Gastrocnemius medialis (tissue), 4 donors: Measurements from ENCODE around the gene GULP1. TPM values are rescaled to one million over a fixed set of nuclear protein-coding genes. Genes with fewer than 3 reads are reported as not detected.
"Not testable (repeated sequence)": the region's sequence is repeated elsewhere in the genome, so short reads cannot be mapped to it uniquely, and the experiment has no call there.

Experiments used
- ATAC-seq, 2 donors: fragments of 150-250 bp; one replicate each; pipeline ENCODE4 v1.9.1; 2016
- DNase-seq, 2 donors: peaks; one replicate each; pipeline ENCODE4 v3.0.0-alpha.2; 2019
- H3K27ac ChIP-seq, 4 donors: fragments of 200-600 bp; sonication (generic); 1 replicate in 1 of 4; 2 replicates in 3 of 4; pipeline ENCODE4 v1.5.1; 2016 to 2018; ENCODE audit warnings: mild to moderate bottlenecking in 2 of 4, moderate library complexity in 1 of 4
- H3K27me3 ChIP-seq, 3 donors: fragments of 200-600 bp; sonication (generic) in 2 of 3; 1 replicate in 1 of 3; 2 replicates in 2 of 3; pipeline versions ENCODE4 v1.5.1 to v1.6.0; 2016 to 2019; ENCODE audit warnings: mild to moderate bottlenecking in 1 of 3, moderate library complexity in 1 of 3
- H3K36me3 ChIP-seq, 2 donors: fragments of 200-600 bp; sonication (generic) in 1 of 2; one replicate each; pipeline ENCODE4 v1.5.1; 2017 to 2018
- H3K4me1 ChIP-seq, 2 donors: fragments of 200-600 bp; sonication (generic) in 1 of 2; one replicate each; pipeline ENCODE4 v1.5.1; 2016 to 2017; ENCODE audit warnings: mild to moderate bottlenecking in 2 of 2
- H3K4me3 ChIP-seq, 4 donors: fragments of 200-600 bp; sonication (generic) in 3 of 4; 1 replicate in 1 of 4; 2 replicates in 3 of 4; pipeline ENCODE4 v1.5.1; 2016 to 2019; ENCODE audit warnings: mild to moderate bottlenecking in 2 of 4
- H3K9me3 ChIP-seq, 3 donors: fragments of 200-600 bp; sonication (generic) in 2 of 3; 1 replicate in 1 of 3; 2 replicates in 2 of 3; pipeline ENCODE4 v1.5.1; 2016 to 2019
- POLR2A ChIP-seq, 2 donors: fragments of 450-650 bp; IDR thresholded peaks; one replicate each; pipeline ENCODE4 v1.6.1; 2017; ENCODE audit warnings: antibody characterized with exemption in 2 of 2, mild to moderate bottlenecking in 2 of 2, moderate library complexity in 2 of 2
- in situ Hi-C, 4 donors: fragments of 200-750 bp; cut with MboI; loops; one replicate each; pipeline versions ENCODE4 v1.15.0 to v1.8.0; 2017; ENCODE audit warnings: low sequenced_read_pairs in 4 of 4
- intact Hi-C: fragments of 100-400 bp; cut with DNase I; formaldehyde crosslinking; loops from one replicate; pipeline ENCODE4 v1.15.1; 2023; ENCODE audit warnings: low total_unique reads
- total RNA-seq, 4 donors: library from RNA; depleted of rRNA; stranded (reverse); fragments of >200 nt; gene quantifications; one replicate each; pipeline versions ENCODE4 v1.1.0 to v1.2.3, GENCODE V29; 2016
- TF ChIP-seq, protein P1 (sequence below), 5 experiments: fragments of 450-650 bp in 3 of 5; fragments of 200-600 bp in 2 of 5; sonication (generic) in 2 of 5; IDR thresholded peaks in 4 of 5; conservative IDR thresholded peaks in 1 of 5; 1 replicate in 4 of 5; 2 replicates in 1 of 5; pipeline ENCODE4 v1.5.1; 2016 to 2019; ENCODE audit warnings: antibody characterized with exemption in 5 of 5, mild to moderate bottlenecking in 3 of 5, moderate library complexity in 3 of 5

The GULP1 gene
- total RNA-seq, 4 donors from 2014 or later: 7.3 to 16.4 (median 12.1) TPM

DNA sequence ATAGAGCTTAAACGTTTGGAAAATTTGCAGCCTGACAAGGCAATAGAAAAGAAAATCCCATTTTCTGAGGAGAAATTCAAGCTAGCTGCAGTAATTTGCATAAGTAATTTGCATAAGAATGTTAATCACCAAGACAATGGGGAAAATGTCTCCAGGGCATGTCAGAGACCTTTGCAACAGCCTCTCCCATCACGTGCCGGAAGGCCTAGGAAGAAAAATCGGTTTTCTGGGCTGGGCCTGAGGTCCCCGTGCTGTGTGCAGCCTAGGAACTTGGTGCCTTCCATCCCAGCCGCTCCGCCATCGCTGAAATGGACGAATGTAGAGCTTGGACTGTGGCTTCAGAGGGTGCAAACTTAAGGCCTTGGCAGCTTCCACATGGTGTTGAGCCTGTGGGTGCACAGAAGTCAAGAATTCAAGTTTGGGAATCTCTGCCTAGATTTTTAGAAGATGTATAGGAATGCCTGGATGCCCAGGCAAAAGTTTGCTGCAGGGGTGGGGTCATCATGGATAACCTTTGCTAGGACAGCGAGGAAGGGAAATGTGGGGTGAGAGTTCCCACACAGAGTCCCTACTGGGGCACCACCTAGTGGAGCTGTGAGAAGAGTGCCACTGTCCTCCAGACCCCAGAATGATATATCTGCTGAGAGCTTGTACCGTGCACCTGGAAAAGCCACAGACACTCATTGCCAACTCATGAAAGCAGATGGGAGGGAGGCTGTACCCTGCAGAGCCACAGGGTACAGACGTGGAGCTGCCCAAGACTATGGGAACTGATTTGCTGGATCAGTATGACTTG is 164.6 kb downstream of the GULP1 start:
- no peak for TF ChIP-seq POLR2A (IDR thresholded peaks at IDR 0.05)
- TF ChIP-seq, protein P1, sequence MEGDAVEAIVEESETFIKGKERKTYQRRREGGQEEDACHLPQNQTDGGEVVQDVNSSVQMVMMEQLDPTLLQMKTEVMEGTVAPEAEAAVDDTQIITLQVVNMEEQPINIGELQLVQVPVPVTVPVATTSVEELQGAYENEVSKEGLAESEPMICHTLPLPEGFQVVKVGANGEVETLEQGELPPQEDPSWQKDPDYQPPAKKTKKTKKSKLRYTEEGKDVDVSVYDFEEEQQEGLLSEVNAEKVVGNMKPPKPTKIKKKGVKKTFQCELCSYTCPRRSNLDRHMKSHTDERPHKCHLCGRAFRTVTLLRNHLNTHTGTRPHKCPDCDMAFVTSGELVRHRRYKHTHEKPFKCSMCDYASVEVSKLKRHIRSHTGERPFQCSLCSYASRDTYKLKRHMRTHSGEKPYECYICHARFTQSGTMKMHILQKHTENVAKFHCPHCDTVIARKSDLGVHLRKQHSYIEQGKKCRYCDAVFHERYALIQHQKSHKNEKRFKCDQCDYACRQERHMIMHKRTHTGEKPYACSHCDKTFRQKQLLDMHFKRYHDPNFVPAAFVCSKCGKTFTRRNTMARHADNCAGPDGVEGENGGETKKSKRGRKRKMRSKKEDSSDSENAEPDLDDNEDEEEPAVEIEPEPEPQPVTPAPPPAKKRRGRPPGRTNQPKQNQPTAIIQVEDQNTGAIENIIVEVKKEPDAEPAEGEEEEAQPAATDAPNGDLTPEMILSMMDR (IDR thresholded peaks at IDR 0.05 in 4 of 5, conservative IDR thresholded peaks at IDR 0.05 in 1 of 5): no peak
- Histone ChIP-seq H3K27me3 (no peaks in the 10 kb centered on the region), H3K36me3 (no peaks in the 10 kb centered on the region), H3K9me3 (no peaks in the 10 kb centered on the region), H3K4me3 (no peak overlapping the region), H3K4me1 (peaks cover 0 to 4% of the 10 kb centered on the region in 2 donors), H3K27ac (no peak overlapping the region)
- ATAC-seq (no peak), DNase-seq (no peak)
- in situ Hi-C loops (no loop called here), intact Hi-C loops (no loop called here)

DNA sequence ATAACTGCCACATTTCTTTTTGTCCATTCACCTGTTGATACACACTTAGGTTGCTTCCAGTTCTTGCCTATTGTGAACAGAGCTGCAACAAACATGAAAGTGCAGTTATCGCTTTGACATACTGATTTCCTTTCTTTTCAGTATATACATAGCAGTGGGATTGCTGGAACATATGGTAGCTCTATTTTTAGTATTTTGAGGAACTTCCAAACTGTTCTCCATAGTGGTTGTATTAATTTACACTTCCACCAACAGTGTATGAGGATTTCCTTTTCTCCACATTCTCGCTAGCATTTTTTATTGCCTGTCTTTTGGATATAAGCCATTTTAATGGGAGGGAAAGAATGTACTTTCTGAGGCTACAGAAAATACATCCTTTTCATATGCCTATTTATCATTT is 167.4 kb downstream of the GULP1 start:
- no peak overlapping the region for H3K4me3 ChIP-seq
- DNase-seq (no peak), ATAC-seq (no peak)
- H3K27me3 ChIP-seq: no peaks in the 10 kb centered on the region
- no peak overlapping the region for H3K27ac ChIP-seq
- in situ Hi-C loops: no loop called here
- H3K9me3 ChIP-seq: no peaks in the 10 kb centered on the region
- TF ChIP-seq POLR2A (IDR thresholded peaks at IDR 0.05): no peak
- TF ChIP-seq, protein P1 (IDR thresholded peaks at IDR 0.05 in 4 of 5, conservative IDR thresholded peaks at IDR 0.05 in 1 of 5): no peak
- intact Hi-C loops: no loop called here
- H3K4me1 ChIP-seq: peaks cover 0 to 4% of the 10 kb centered on the region in 2 donors
- H3K36me3 ChIP-seq: no peaks in the 10 kb centered on the region

DNA sequence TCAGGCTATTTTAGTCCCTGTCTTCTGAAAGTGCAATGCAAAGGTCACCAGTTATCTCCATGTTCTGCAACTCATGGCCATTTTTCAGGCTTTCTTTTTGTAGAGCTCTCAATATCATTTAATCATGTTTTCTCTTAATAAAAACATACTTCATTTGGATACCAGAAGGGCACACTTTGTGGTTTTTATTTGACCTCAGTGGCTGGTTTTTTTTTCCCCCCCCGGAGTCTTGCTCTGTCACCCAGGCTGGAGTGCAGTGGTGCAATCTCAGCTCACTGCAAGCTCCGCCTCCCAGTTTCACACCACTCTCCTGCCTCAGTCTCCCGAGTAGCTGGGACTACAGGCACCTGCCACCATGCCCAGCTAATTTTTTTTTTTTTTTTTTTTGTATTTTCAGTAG is 174.4 kb downstream of the GULP1 start:
- ATAC-seq, H3K9me3 ChIP-seq, intact Hi-C loops, H3K27me3 ChIP-seq, H3K36me3 ChIP-seq, H3K27ac ChIP-seq, H3K4me3 ChIP-seq, DNase-seq, H3K4me1 ChIP-seq, in situ Hi-C loops: not testable (repeated sequence)

DNA sequence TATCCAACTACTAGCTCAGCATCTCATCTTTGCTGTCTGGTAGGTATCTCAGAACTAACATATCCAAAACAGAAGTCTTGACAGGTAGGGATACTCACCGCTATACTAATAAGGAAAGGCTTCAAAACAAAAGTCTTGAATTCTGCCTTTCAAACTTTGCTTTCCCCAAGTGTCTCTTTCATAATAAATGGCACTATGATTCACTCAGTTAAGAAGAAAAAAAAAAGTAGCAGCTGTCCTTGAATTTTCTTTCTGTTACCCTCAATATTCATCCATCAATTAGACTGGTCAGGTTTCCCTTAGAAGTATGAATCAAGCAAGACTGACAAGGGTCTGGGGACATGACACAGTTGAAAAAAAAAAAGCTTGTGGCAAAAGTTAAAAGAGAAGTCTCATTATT is 175.1 kb downstream of the GULP1 start:
- H3K4me1 ChIP-seq: no peaks in the 10 kb centered on the region
- intact Hi-C loops (no loop called here), in situ Hi-C loops (no loop called here)
- ATAC-seq (no peak), DNase-seq (no peak)
- no peak overlapping the region for H3K27ac ChIP-seq
- no peaks in the 10 kb centered on the region for H3K27me3 ChIP-seq
- no peaks in the 10 kb centered on the region for H3K36me3 ChIP-seq
- H3K4me3 ChIP-seq: no peak overlapping the region
- TF ChIP-seq, protein P1 (IDR thresholded peaks at IDR 0.05 in 4 of 5, conservative IDR thresholded peaks at IDR 0.05 in 1 of 5): no peak
- no peak for TF ChIP-seq POLR2A (IDR thresholded peaks at IDR 0.05)
- no peaks in the 10 kb centered on the region for H3K9me3 ChIP-seq

DNA sequence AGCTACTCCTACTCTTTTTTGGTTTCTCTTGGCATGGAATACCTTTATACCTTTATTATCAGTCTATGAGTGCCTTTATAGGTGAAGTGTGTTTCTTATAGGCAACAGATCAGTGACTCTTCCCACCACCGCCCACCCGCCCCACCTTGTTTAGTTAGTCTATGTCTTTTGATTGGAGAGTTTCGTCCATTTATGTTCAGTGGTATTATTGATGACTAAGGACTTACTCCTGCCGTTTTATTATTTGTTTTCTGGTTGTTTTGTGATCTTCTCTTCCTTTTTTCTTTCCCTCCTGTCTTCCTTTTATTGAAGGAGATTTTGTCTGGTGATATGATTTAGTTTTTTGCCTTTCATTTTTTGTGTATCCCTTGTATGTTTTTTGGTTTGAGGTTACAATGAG is 179.5 kb downstream of the GULP1 start:
- ATAC-seq: no peak
- no peak overlapping the region for H3K27ac ChIP-seq
- TF ChIP-seq POLR2A (IDR thresholded peaks at IDR 0.05): no peak
- TF ChIP-seq, protein P1 (IDR thresholded peaks at IDR 0.05 in 4 of 5, conservative IDR thresholded peaks at IDR 0.05 in 1 of 5): no peak
- H3K36me3 ChIP-seq: no peaks in the 10 kb centered on the region
- intact Hi-C loops (no loop called here), in situ Hi-C loops (no loop called here)
- H3K9me3 ChIP-seq: no peaks in the 10 kb centered on the region
- no peak for DNase-seq
- no peaks in the 10 kb centered on the region for H3K4me1 ChIP-seq
- no peak overlapping the region for H3K4me3 ChIP-seq
- H3K27me3 ChIP-seq: no peaks in the 10 kb centered on the region
